B cell (primary cell): Measurements from ENCODE around the gene OXGR1. TPM values are rescaled to one million over a fixed set of nuclear protein-coding genes. Genes with fewer than 3 reads are reported as not detected.

Experiments used
- ATAC-seq: fragments of 200-7000 bp; cut with Tn5 transposase; one replicate; pipeline ENCODE4 v1.10.0; 2021; ENCODE audit warnings: low read depth, mild to moderate bottlenecking, moderate number of reproducible peaks, moderate library complexity
- CTCF ChIA-PET: fragments of 350-600 bp; sonication (Branson Sonifier 250); formaldehyde crosslinking; loops from one replicate; lab custom pipeline; 2021; ENCODE audit warnings: antibody characterized with exemption, inconsistent platforms; lab: Charles Lee
- POLR2A ChIA-PET: fragments of 350-600 bp; sonication (Branson Sonifier 250); formaldehyde crosslinking; loops from one replicate; lab custom pipeline; 2021; ENCODE audit warnings: antibody characterized with exemption; lab: Charles Lee
- DNase-seq: peaks from one replicate; pipeline ENCODE4 v3.0.0; 2013
- H2AFZ ChIP-seq: 2 replicates; pipeline ENCODE4 v1.6.1; 2012; ENCODE audit warnings: mild to moderate bottlenecking, low read depth, low read length; ENCODE audit not compliant: insufficient read depth, poor library complexity, severe bottlenecking
- H3K27ac ChIP-seq, 2 donors: 1 replicate in 1 of 2; 2 replicates in 1 of 2; pipeline ENCODE4 v1.5.1; 2012 to 2013; ENCODE audit warnings: low read length in 2 of 2, mild to moderate bottlenecking in 2 of 2, moderate library complexity in 1 of 2
- H3K27me3 ChIP-seq, 4 experiments: fragments of 200-600 bp in 1 of 4; sonication (generic) in 1 of 4; replicated peaks in 1 of 4; 1 replicate in 2 of 4; 2 replicates in 2 of 4; pipeline versions ENCODE4 v1.6.1 to v1.7.0; 2013 to 2016; ENCODE audit warnings: low read length in 3 of 4, mild to moderate bottlenecking in 2 of 4, mixed read lengths in 1 of 4, moderate library complexity in 1 of 4; ENCODE audit not compliant: insufficient read depth in 4 of 4, control insufficient read depth in 3 of 4; ENCODE audit errors: control extremely low read depth in 1 of 4
- H3K36me3 ChIP-seq, 2 experiments: replicated peaks in 1 of 2; 1 replicate in 1 of 2; 2 replicates in 1 of 2; pipeline versions ENCODE4 v1.6.1 to v1.7.1; 2013; ENCODE audit warnings: low read length in 1 of 2; ENCODE audit not compliant: insufficient read depth in 2 of 2, control insufficient read depth in 1 of 2; ENCODE audit errors: control extremely low read depth in 1 of 2, extremely low read depth in 1 of 2
- H3K4me1 ChIP-seq, 2 donors: fragments of 200-600 bp in 1 of 2; sonication (generic) in 1 of 2; 1 replicate in 1 of 2; 2 replicates in 1 of 2; pipeline versions ENCODE4 v1.5.1 to v1.6.1; 2013 to 2017; ENCODE audit warnings: low read length in 2 of 2; ENCODE audit not compliant: control insufficient read depth in 2 of 2, insufficient read depth in 2 of 2
- H3K4me2 ChIP-seq: replicated peaks from 2 replicates; pipeline ENCODE3; 2012; ENCODE audit warnings: mild to moderate bottlenecking, low read depth, low read length; ENCODE audit not compliant: poor library complexity, severe bottlenecking
- H3K4me3 ChIP-seq, 5 experiments: fragments of 200-600 bp in 1 of 5; sonication (generic) in 1 of 5; 1 replicate in 3 of 5; 2 replicates in 2 of 5; pipeline versions ENCODE4 v1.5.1 to v1.7.0; 2011 to 2016; ENCODE audit warnings: low read length in 4 of 5, mild to moderate bottlenecking in 4 of 5, low read depth in 2 of 5, control low read depth in 1 of 5, moderate library complexity in 1 of 5; ENCODE audit not compliant: insufficient read depth in 1 of 5; ENCODE audit errors: control extremely low read depth in 1 of 5, extremely low read depth in 1 of 5
- H3K79me2 ChIP-seq: fragments of 200-600 bp; sonication (generic); one replicate; pipeline ENCODE4 v1.6.0; 2016; ENCODE audit warnings: low read length; ENCODE audit not compliant: control insufficient read depth, insufficient read depth
- H3K9ac ChIP-seq: fragments of 200-600 bp; sonication (generic); 2 replicates; pipeline ENCODE4 v1.6.1; 2017; ENCODE audit warnings: mild to moderate bottlenecking, low read length, moderate library complexity
- H3K9me3 ChIP-seq, 3 donors: one replicate each; pipeline versions ENCODE4 v1.6.1 to v1.7.1; 2013; ENCODE audit warnings: low read length in 2 of 3; ENCODE audit not compliant: control insufficient read depth in 2 of 3, insufficient read depth in 1 of 3; ENCODE audit errors: control extremely low read depth in 1 of 3
- H4K20me1 ChIP-seq: 2 replicates; pipeline ENCODE4 v1.6.0; 2012; ENCODE audit warnings: mild to moderate bottlenecking, low read length; ENCODE audit not compliant: insufficient read depth, control insufficient read depth, poor library complexity, severe bottlenecking
- H3K27ac Mint-ChIP-seq: one replicate; pipeline ENCODE4 v1.8.0; 2021; ENCODE audit warnings: mixed read lengths
- H3K27me3 Mint-ChIP-seq: one replicate; pipeline ENCODE4 v1.8.0; 2021; ENCODE audit warnings: mixed read lengths
- H3K4me1 Mint-ChIP-seq: one replicate; pipeline ENCODE4 v1.8.0; 2021; ENCODE audit warnings: mixed read lengths
- H3K4me3 Mint-ChIP-seq: one replicate; pipeline ENCODE4 v1.8.0; 2021; ENCODE audit warnings: mixed read lengths
- H3K9me3 Mint-ChIP-seq: one replicate; pipeline ENCODE4 v1.8.0; 2022; ENCODE audit warnings: mixed read lengths; ENCODE audit not compliant: insufficient read depth
- CTCF ChIP-seq: fragments of 200-600 bp; IDR thresholded peaks from one replicate; pipeline ENCODE4 v1.8.0; 2022; ENCODE audit warnings: antibody characterized with exemption, mild to moderate bottlenecking
- EZH2 ChIP-seq: IDR thresholded peaks from 2 replicates; pipeline ENCODE4 v1.6.1; 2012; ENCODE audit warnings: borderline replicate concordance, low read depth, mild to moderate bottlenecking, moderate library complexity, low read length; ENCODE audit not compliant: insufficient read depth, poor library complexity, severe bottlenecking
- WGBS: methylation state at CpG from one replicate; pipeline ENCODE4 v1.1.5; 2013; ENCODE audit warnings: missing lambda C conversion rate; ENCODE audit not compliant: insufficient coverage; 5-methylcytosine and 5-hydroxymethylcytosine counted together
- intact Hi-C: fragments of 100-400 bp; cut with micrococcal nuclease; formaldehyde crosslinking; loops from one replicate; pipeline ENCODE4 v1.10.0; 2022
- polyA plus RNA-seq: library from polyadenylated mRNA; depleted of rRNA; stranded (reverse); fragments of >200 nt; gene quantifications from 2 replicates; pipeline ENCODE4 v1.2.3, GENCODE V29; 2012
- total RNA-seq, 2 donors: library from RNA; stranded (reverse); fragments of 120-200 nt in 1 of 2; gene quantifications; 1 replicate in 1 of 2; 2 replicates in 1 of 2; pipeline versions ENCODE4 v1.2.3 to v1.2.4, GENCODE V29; 2013 to 2022

Gene OXGR1
- total and polyA plus RNA-seq, 2 donors (not counting 1 experiment from before 2014, with no cell fraction given), result not detected

DNA sequence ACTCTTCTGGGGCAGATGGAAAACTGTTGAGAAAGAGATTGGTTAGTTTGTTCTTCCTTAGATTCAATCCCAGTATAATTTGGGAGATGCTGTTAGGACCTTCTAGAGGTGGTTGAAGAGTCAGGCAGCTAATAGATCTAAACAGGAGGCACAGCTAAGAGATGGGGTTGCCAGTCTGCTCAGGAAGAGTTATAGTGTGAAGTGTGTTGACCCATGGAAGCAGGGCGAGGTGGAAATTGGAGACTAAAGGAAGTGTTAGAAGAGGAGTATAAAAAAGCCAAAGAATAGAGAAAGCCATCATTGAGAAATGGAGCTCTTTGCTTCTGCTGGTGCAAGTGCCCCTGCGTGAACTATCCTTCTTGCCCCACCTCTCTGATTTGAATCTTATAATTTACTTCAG, 3.8 kb upstream of the OXGR1 start:
- intact Hi-C loops, result no loop called here
- H3K4me2 ChIP-seq, result no peak overlapping the region
- no peak overlapping the region for H3K9ac ChIP-seq
- H3K4me3 ChIP-seq, result no peak overlapping the region
- peaks cover 31% of the 10 kb centered on the region for H3K27me3 Mint-ChIP-seq
- no peak overlapping the region for H3K4me3 Mint-ChIP-seq
- ATAC-seq (no peak), DNase-seq (no peak)
- WGBS, result no CpG with 5 or more reads among the region's 2 CpGs
- H3K27ac ChIP-seq, result no peak overlapping the region
- ChIA-PET CTCF (no interaction called here), POLR2A (no interaction called here)
- no peaks in the 10 kb centered on the region for H3K9me3 Mint-ChIP-seq
- no peaks in the 10 kb centered on the region for H3K79me2 ChIP-seq
- no peaks in the 10 kb centered on the region for H4K20me1 ChIP-seq
- peaks cover 4 to 5% of the 10 kb centered on the region in 2 donors for H3K4me1 ChIP-seq
- H3K9me3 ChIP-seq, result peaks cover 0 to 12% (median 0%) of the 10 kb centered on the region in 3 donors
- no peak overlapping the region for H3K27ac Mint-ChIP-seq
- H2AFZ ChIP-seq, result no peak overlapping the region
- H3K27me3 ChIP-seq, result peaks cover 0 to 18% (median 5%) of the 10 kb centered on the region in 4 experiments
- peaks cover 13% of the 10 kb centered on the region for H3K4me1 Mint-ChIP-seq
- no peaks in the 10 kb centered on the region for H3K36me3 ChIP-seq
- no peak for TF ChIP-seq EZH2
- no peak for TF ChIP-seq CTCF

DNA sequence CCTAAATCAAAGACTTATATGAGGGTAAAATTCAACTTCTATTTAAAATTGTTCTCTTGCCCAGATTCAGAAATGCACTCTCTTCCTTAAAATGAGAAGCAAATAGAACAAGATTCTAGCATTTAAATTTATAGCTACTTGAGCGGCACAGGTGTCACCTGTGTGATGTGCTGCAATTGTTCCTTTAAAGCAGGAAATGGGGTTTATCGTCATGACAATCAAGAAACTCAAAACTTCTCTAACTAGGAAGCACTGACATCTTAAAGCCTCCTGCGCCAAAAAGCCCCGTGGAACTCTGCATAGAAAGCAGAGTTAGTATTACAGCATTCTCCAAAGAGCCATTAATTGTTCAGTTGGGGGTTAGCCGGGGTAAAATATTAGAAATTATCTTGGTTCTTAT, 2.6 kb upstream of the OXGR1 start:
- ATAC-seq (no peak), DNase-seq (peak; percentile 12)
- Histone ChIP-seq H3K27ac (no peak overlapping the region), H4K20me1 (no peaks in the 10 kb centered on the region), H3K9me3 (peaks cover 0 to 13% (median 0%) of the 10 kb centered on the region in 3 donors), H3K9ac (no peak overlapping the region), H3K27me3 (peaks cover 0 to 24% (median 5%) of the 10 kb centered on the region in 4 experiments), H3K36me3 (no peaks in the 10 kb centered on the region), H3K79me2 (no peaks in the 10 kb centered on the region), H3K4me2 (no peak overlapping the region), H3K4me3 (no peak overlapping the region), H2AFZ (no peak overlapping the region), H3K4me1 (peaks cover 0 to 3% of the 10 kb centered on the region in 2 donors)
- CTCF ChIA-PET, result no interaction called here
- Mint-ChIP-seq H3K27me3 (peaks cover 33% of the 10 kb centered on the region), H3K9me3 (no peaks in the 10 kb centered on the region), H3K27ac (no peak overlapping the region), H3K4me3 (no peak overlapping the region), H3K4me1 (peaks cover 12% of the 10 kb centered on the region)
- intact Hi-C loops, result no loop called here
- POLR2A ChIA-PET, result no interaction called here
- TF ChIP-seq EZH2, result no peak
- TF ChIP-seq CTCF, result no peak
- no CpG with 5 or more reads among the region's 5 CpGs for WGBS
